ENCODE data around the gene NOTCH3.

Gene NOTCH3

DNA sequence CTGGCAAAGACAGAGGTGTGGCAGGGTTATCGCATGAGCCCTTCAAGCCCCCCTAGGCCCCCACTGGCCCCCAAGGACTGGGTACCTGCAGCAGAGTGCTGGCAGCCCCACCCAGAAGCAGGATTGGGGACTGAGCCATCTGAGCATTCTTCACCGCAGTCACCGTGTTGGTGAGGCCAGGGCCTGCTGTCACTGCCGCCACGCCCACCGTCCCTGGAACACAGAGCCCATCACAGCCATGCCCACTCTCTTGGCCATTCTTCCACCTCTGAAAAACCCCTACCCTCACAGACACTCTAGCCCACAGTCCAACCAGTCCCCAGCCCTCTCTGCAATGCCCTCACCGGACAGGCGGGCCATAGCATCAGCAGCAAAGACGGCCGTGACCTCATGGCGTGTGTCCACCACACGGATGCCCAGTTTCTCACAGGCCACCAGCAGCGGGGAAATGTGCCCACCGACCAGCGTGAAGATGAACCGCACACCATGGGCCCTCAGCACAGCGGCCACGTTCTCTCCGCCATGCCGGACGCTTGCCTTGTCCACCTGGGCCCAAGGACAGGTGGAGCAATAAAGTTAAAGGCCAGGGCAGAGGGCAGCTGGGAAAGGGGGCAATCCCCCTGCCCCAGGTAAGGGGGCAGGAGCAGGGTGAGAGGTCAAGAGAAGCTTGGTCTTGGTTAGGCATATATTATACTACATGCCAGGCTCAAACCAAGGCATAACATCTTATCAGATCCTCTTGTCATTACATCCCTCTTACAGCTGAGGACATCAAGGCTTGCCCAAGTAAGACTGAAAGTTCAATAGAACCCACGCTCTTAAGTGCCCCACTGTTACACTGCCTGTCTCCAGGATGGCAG, 77.5 kb downstream of the NOTCH3 start:
- DNase-seq (ENCODE audit: low read depth in 2 of 2) = no peak

DNA sequence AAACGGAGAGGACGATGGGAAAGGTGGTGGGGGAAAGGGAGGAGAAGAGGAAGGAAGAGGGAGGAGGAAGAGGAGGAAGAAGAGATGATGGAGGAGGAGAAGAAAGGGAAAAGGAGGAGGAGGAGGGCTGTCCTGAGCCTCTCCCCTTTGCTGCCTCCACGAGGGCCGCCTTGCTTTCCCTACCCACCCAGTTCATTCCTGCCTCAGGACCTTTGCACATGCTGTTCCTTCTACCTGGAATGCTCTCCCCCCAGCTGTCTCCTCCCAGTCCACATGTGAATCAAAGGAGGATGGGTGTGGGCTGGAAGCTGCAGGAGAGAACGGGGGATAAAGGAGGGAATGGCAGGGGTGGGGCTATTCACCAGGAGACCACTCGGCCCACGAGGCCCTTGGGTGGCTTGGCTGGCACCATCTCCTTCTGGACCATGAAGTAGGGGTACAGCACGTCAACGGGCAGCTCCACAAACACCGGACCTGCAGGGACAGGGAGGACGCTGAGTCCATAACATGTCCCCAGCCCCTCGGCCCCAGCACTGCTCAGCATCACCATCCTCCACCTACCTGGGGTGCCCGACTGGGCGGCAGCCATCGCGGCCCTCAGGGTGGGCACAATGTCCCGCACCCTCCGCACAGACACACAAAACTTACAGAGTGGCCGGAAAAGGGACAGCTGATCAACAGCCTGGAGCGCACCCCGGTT, 78.3 kb downstream of the NOTCH3 start:
- DNase-seq (ENCODE audit: low read depth in 2 of 2) = no peak

DNA sequence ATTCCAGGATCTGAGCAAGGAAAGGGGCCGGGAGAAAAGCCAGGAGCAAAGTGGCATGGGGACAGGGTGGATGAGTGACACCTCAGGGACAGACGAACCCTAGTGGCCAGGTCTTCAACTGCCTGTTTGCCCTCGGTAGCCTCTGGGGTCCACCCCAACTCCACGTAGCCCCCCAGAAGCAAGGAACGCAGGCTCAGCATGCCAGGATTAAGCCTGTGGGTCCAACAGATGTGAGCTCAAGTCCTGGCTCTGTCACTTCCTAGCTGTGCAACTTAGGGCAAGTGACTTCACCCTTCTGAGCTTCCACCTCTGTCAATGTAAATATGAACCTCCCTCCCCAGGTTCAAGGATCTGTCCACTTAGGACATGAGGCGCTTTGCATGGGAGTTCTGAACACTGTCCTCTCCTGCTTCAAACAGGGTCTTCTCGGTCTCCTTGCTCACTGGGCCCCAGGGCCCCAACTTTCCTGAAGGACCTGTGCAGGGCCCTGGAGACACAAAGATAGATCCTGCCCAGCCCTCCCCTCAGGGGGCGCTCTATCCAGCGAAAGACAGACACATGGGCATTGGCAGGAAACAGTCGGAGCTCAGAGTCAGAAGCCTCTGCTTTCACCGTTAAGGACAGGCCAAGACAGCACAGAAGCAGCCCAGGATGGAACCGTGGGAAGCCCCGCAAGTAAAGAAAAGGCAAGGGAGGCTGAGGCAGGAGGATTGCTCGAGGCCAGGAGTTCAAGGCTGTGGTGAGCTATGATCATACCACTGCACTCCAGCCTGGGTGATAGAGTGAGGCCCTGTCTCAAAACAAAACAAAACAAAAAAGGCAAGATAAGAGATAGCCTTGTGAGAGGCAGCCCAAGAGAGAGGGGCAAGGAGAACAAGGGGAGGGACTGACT, 80.4 kb downstream of the NOTCH3 start:
- no peak for DNase-seq (ENCODE audit: low read depth in 2 of 2)

DNA sequence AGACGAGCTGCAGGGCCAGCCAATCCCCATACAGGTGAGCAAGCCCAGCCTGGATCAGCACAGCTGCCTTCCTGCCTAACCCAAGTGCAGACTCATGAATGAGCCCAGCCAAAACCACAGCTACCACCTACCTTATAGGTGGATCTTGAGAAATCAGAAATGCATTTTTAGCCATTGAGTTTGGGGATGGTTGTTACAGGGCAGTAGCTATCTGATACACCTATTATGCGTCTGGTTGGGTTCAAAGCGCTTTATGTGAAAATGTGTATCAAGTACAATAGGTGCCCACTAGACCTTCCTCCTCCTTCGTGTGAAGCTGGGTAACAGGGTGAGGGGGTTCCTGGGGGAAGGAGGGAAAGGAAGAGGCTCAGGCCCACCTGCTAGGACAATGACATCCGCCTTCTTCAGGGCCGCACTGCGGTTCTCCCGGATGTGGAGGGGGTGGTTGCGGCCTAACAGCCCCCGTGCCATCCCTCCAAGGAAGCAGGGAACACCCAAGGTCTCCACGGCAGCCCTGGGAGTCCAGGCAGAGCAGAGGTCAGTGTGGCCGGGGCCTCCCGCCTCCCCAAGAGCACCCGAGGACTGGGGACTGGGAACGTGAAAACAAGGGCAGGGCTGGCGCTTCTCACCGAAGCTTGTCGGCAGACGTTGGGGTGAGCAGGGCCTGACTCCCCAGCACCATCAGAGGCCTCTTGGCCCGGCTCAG, 81.9 kb downstream of the NOTCH3 start:
- no peak for DNase-seq (ENCODE audit: low read depth in 2 of 2)

DNA sequence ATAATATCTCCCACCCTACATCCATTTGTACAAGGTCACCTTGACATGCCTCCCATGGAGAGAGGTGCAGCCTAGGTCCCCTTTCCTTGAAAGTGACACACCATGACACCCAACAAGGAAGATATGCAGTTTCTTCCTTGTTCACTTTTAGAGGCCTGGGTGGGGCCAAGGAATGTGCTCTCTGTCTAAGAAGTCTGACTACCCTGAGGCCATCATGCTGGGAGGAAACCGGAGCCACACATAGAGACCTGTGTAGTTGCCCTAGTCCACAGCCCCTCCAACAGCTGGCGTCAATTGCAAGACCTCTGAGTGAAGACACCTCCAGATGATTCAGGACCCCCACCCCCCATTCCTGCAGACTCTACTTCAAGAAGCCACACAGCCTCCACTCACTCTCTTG, 82.5 kb downstream of the NOTCH3 start:
- DNase-seq (ENCODE audit: low read depth in 2 of 2) = no peak

DNA sequence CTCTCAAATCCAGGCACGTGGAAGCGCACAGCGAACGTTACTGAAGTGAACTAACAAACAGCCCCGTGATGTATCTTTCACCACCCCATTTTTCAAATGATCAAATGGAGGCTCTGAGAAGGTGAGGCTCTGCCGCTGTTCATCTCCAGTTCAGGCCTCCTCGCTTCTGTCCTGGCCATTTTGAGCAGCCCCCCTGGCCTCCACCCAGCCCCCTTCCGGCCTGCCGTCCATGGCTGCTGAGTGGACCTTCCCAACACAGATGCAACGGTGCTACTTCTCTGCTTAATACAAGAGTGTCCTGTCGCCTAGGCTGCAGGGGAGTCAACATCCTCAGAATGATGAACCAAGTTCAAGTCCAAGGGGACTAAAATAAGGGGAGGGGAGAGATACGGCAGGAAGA, 83.9 kb downstream of the NOTCH3 start:
- DNase-seq (ENCODE audit: low read depth in 2 of 2) = no peak

DNA sequence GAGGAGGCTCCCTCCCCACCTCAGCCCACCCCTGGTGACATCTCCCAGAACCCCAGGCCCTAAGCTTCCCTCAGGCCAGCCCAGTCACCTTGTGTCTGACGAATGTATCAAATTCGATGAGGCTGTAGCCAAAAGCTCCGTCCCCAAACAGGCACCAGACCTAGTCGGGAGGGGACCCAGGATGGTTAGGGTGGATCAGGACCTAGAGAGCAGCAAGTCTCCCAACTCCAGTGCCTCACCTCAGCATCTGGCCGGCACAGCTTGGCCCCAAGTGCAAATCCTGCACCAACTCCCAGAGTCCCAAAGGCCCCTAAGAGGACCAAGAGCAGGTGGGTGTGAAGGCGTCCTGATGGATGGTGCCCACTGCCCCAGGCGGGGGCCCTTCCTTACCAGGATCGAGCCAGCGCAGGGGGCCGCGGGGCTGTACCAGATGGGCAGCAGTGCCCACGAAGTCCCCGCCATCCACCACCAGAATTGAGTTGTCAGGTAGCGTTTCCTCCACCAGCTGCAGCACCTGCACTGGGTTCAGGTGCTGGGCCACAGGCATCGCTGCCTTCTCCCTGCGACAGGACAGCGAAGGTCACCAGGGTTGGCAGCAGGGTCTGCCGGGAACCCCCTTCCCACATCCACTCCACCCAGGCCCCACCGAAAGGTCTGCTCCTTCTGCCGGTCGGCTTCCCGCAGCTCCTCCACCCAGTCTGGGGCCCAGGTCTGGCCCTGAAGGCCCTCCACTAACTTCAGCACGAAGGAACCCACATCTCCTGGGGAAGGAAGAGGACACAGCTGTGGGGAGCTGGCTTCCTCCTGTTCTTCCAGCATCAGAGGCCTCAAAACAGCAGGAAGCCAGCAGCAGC, 84.8 kb downstream of the NOTCH3 start:
- no peak for DNase-seq (ENCODE audit: low read depth in 2 of 2)

DNA sequence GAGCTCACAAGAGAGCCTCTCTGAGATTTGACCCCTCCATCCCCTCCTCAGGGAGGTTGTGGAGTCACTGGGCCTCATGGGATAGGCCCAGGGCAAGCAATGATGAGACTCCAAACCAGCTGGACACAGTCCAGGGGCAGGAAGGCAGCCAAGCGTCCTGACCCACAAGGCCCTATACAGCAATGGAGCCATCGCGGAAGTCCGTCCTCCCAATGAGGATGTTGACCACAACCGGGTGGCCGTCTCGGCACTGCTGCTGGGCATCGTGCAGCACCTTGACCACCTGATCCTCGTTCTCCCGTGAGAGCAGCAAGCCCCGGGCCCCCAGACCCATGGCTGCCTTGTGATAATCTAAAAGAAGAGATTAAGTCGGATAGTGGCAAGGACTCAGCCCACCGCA, 85.7 kb downstream of the NOTCH3 start:
- no peak for DNase-seq (ENCODE audit: low read depth in 2 of 2)

DNA sequence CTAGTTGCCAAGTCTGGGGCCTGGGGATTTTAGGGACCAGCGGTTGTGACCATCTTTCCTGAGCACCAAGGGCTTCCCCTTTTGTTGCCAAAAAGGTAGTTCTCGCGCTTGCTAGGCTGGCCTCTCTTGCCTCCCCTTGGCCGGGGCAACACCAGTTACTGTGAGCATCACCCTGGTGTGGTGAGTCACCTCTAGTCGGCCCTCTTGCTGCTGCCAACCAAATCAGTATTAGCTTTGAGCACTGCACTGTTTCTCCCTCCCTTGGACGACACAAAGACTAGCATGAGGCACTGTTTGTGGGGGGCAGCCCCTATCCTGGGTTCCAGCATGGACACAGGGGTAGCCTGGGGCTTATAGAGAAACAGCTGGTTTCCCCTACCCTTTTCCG, 86.6 kb downstream of the NOTCH3 start:
- no peak for DNase-seq (ENCODE audit: low read depth in 2 of 2)

DNA sequence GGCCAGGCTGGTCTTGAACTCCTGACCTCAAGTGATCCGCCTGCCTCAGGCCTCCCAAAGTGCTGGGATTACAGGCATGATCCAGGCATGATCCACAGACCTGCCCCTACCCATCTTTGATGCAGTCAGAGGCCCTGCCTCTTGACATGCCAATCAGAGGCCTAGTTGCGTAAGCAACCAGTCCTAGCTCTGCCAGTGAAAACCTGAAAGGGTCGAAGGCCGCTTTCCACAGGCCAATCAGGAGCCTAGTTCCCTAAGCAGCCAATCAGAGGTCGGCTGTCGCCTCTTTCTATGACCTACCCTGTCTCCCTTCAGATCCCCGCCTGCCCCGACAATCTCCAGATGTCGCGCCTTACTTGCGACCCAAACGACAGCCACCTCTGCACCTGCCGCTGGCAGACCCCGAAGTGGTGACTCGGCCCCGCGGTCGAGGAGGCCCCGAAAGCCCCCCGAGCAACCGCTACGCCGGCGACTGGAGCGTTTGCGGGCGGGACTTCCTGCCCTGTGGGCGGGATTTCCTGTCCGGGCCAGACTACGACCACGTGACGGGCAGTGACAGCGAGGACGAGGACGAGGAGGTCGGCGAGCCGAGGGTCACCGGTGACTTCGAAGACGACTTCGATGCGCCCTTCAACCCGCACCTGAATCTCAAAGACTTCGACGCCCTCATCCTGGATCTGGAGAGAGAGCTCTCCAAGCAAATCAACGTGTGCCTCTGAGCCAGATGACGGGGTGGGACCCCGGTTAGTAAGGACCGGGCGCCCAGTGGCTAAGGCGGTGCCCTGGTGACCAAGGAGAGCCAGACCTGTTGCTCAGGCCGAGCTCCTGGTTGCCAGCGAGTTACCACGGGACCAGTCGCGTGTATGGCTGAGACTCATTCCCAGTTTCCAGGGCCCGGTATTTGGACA, 87.3 kb downstream of the NOTCH3 start:
- no peak for DNase-seq (ENCODE audit: low read depth in 2 of 2)

DNA sequence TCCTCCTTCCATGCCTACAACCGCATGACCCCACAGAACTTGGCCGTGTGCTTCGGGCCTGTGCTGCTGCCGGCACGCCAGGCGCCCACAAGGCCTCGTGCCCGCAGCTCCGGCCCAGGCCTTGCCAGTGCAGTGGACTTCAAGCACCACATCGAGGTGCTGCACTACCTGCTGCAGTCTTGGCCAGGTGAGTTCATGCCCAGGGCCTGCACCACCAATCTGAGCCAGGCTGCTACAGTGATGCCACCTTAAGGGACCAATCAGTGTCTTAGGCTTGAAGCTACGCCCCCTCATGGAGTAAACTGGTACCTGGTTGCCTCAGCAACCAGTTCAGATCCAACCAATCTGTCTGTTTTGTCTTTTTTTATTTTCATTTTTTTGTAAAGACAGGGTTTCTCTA, 88.4 kb downstream of the NOTCH3 start:
- DNase-seq (ENCODE audit: low read depth in 2 of 2) = no peak

DNA sequence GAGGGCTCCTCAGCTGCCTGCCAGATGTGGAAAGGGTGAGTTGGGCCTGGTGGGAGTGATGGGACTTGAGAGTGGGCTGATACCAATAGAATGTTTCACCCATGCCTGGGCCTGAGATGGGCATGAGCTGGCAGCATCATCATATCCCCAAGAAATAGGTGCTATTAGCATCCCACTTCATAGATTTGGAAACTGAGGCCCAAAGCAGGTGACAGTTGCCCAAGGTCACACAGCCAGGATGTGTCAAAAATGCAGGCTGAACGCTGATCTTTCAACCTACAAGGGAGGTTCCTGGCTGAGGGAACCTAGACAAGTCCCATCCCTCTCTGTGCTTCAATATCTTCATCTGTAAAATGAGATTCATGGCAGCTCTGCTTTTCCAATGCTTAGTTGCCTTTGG, 89.0 kb downstream of the NOTCH3 start:
- DNase-seq (ENCODE audit: low read depth in 2 of 2) = no peak

DNA sequence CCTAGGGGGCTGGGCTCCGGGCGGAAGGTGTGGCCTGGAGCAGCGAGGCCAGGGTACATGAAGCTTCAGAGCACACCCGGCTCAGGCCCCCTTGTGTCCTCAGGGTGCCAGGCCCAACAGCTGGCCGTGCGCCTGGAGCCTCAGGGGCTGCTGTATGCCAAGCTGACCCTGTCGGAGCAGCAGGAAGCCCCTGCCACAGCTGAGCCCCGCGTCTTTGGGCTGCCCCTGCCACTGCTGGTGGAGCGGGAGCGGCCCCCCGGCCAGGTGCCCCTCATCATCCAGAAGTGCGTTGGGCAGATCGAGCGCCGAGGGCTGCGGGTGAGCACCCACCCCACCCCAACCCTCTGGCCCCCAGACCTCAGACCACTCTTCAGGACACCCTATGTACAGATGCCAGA, 90.4 kb downstream of the NOTCH3 start:
- no peak for DNase-seq (ENCODE audit: low read depth in 2 of 2)

DNA sequence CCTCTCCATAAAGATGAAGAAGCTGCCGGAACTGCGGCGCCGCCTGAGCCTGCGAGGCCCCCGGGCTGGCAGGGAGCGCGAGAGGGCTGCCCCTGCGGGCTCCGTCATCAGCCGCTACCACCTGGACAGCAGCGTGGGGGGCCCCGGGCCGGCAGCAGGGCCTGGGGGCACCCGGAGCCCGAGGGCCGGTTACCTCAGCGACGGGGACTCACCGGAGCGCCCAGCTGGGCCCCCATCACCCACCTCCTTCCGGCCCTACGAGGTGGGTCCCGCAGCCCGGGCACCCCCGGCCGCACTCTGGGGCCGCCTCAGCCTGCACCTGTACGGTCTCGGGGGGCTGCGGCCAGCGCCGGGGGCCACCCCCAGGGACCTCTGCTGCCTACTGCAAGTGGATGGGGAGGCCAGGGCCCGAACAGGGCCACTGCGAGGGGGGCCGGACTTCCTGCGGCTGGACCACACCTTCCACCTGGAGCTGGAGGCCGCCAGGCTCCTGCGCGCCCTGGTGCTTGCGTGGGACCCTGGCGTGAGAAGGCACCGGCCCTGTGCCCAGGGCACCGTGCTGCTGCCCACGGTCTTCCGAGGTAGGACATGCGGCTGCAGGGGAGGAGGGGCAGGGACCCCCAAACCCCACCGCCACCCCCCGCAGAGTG, 90.9 kb downstream of the NOTCH3 start:
- DNase-seq (ENCODE audit: low read depth in 2 of 2) = no peak
